NCI-H446 (cell line): Measurements from ENCODE around the gene POLD4.

Experiments
- DNase-seq, 2 experiments: peaks; one replicate each; lab custom pipeline; 2025; lab: John Stamatoyannopoulos, UW

POLD4 gene

DNA sequence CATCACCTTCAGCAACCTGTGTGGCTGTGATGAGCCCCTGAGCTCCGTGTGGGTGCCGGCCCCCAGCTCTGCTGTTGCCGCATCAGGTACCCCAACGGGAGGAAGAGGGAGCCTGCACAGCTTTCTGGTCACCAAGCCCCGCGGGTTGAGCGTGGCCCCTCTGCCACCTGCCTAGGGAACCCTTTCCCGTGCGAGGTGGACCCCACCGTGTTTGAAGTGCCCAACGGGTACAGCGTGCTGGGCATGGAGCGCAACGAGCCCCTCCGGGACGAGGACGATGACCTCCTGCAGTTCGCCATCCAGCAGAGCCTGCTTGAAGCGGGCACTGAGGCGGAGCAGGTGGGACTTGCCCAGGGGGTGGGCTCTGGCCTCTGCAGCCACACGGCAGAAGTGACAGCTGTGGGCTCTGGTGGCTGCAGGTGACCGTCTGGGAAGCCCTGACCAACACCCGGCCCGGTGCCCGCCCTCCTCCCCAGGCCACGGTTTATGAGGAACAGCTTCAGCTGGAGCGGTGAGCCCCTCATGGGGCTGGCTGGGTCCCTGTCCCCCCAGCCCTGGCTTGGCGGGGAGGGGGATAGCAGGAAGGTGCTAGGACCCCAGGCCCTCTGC, 51.9 kb downstream of the POLD4 start:
- no peak for DNase-seq
